KG1 (cell line): Measurements from ENCODE around the gene ADAMTS6.
"Not testable (repeated sequence)": the region's sequence is repeated elsewhere in the genome, so short reads cannot be mapped to it uniquely, and the experiment has no call there.

ENCODE experiments used
- DNase-seq: peaks from one replicate; lab custom pipeline; 2025; lab: John Stamatoyannopoulos, UW

The ADAMTS6 gene

DNA sequence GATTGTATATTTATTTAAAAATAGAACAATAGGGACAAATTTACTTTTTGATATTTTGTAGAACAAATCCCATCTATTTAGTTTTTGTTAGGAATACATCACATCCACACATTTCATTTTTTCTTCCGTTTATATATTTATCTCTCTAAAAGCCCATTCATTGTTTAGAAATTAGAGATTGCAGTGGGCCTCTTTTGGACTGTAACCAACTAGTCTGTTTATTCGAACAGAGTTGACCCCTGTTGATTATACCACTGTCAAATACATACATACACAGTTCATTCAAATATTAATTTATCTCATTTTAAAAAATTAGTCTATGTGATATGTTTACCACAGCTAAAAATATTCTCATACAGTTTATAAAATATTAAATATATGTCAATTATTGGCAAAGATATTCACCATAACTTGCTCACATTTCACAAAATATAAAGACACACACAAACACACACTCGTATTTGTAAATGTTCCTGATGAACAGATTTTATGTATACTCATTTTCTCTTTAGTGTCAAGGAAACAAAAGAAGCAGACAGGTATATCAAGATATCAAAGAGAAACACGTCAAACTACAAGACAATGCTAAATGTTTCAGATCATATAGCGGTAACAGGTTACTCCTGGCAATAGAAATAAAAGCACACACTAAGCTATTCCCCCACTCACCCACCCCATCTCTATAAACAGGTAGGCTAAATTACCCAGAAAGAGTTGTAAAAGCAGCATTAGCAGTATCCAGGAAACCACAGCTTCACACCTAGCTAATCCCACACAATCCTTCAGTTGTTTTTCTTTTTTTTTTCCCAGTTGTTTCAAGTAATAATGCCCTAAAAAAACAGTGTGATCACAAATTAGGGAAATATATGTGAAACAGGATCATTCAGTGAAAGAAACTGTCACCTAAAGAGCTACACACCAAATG lies 283.9 kb downstream of the ADAMTS6 start:
- no peak for DNase-seq

DNA sequence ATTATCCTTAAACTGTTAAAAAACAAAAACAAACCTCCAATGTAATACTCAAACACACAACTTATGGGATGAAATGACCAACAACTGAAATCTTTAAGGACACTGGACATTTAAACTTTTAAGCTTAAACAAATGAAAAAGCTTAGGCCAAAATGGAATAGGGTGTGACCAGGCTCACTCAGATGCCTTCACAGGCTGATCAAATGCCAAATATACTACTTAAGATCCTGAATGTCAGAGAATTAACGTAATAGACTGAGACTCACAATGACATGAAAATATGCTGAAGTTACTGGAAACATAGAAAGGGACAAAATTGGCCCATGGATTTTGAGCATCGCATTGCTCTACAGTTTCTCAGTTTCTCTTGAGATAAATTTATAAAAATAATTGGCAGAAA lies 286.8 kb downstream of the ADAMTS6 start:
- no peak for DNase-seq

DNA sequence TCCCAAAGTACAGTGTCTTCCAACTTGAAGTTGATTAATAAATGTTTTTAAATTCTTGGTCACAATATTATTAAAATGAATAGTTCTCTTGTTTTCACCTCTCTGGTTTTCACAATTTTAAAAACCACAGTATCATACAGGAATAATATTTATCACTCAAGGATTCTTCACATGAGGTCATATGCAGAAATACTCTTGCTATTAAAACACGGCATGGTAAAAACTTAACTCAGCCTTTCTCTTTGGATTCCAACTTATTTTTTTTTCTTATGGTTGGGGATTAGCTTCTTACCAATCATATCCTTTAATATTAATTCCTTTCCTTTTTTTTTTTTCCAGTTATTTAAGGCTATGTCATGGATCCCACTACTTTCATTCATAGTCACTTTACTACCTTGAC lies 289.4 kb downstream of the ADAMTS6 start:
- DNase-seq, result no peak

DNA sequence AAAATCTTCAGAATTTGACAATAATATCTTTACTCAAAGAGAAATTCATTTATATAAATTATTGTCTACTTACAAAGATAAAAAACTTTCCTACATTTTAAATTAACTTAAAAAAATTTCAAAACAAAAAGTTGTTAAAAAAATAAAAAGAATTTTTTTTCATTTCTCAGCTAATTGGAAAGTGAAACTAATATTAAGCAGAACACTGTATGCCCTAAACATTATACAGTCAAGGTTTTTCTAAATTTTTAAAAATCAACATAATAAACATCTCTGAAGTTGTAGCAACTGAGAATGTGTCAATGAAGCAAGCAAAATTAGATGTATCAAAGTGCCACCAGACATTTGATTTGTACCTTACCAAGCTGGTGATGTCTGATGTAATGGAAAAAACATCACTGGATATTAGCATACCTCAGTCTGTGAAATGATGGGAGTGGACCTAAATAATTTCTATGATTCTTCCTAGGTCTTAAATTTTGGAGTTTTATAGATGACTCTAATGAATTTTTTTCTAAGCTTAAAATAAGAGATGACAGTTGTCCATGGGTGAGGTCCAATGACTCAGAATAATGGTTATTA lies 290.1 kb downstream of the ADAMTS6 start:
- no peak for DNase-seq

DNA sequence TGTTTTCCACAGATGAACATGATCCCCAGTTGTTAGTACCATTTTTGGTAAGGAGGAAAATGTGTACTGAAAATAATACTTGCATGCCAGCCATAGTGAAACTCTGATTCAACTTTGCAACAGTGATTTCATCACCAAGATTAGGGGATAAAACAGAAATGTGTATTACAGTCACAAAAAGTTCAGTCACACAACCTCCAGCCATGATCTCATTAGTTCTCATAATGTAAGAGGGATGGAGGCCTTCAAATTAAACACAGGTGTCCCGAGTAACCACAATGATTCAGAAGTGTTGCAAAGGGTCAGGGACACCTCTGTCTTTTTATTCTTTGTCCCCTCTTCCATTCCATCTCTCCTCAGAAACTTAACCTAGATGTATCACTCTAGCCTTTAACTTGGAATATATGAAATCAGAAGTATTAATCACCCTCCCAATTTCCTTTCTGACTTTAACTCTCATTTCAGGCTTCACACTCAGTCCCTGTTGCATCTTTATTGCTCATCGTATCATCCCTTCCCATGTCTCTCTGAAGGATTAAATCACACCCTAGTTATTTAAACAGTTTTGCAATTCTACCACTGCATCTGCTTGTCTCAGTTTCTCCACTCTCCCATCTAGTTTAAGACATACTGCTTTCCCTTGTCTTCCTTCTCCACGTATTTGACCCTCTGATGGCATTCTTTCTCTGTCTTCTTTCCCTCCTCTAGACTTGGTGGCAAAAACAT lies 291.2 kb downstream of the ADAMTS6 start:
- DNase-seq, result no peak

DNA sequence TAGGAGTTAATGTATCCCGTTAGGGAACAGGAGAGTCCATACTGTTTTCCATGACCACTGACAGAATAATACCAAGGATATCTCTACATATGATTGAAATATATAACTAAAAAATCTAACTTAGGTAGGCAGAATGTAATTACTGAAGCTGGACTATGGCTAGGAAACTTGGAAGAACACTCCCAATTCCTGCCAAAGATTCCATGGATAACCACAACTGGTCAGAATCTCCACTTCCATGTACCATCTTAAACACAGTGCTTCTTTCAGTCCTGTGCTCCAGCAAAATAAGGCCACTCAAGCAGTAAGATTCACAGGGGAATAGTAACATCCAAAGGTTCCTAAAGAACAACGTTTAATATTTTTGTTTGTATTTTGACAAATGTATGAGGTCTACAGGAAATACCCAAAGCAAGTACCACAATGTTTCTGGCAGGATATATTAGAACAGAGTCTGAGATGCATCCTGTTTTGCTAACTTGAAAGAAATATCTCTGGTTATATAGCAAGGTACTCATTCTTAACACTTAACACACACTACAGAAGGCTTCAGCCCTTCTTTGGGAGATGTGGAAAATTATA lies 295.0 kb downstream of the ADAMTS6 start:
- no peak for DNase-seq

DNA sequence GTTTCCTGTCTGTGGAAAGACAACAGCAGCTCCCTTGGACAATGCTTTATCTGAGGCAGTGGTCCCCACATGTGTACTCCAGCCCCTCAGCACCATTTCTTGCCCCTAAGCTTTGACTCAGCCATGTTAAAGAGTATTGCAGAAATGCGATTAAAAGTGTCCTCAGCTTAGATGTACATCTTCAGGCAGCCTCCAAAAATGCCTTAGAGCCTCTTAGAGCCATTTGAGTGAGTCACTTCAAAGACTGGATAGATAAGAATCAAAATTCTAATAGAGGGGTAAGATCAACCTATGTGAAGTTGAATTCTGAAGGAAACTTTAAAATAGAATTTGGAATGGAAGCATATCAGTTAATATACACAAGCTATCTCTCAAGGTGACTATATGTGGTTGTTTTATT lies 296.3 kb downstream of the ADAMTS6 start:
- DNase-seq, result no peak

DNA sequence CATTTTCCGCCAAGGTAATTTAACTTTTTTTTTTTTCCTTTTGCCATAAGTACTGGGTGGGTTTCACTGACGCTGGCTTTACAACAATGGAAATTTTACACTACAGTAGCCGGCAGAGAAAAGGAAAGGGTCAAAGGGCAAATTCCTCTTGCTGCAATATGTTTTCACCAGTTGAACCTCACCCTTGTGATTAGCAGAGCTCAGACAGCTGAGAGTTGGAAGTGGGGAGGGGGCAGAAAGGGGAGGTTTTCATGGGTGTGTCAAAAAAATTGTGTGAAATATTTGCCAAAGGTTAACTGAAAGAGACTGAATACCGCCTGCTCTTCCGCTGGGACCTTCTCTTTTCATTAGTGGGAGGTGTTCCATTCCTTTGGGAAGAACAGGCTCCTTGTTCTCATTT lies 296.9 kb downstream of the ADAMTS6 start:
- DNase-seq, result no peak

DNA sequence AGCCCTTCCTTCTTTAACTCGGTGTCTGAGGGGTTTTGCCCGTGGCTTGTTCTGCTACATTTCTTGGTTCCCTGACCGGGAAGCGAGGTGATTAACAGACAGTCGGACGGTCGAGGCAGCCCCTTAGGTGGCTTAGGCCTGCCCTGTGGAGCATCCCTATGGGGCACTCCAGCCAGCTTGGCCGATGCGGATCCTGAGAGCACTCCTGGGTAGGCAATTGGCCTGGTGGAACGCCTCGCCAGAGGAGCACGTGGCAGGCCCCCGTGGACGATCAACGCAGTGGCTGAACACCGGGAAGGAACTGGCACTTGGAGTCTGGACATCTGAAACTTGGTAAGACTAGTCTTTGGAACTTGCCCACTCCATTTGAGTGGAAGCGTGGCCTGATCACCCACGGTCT lies 307.5 kb downstream of the ADAMTS6 start:
- DNase-seq, result not testable (repeated sequence)

DNA sequence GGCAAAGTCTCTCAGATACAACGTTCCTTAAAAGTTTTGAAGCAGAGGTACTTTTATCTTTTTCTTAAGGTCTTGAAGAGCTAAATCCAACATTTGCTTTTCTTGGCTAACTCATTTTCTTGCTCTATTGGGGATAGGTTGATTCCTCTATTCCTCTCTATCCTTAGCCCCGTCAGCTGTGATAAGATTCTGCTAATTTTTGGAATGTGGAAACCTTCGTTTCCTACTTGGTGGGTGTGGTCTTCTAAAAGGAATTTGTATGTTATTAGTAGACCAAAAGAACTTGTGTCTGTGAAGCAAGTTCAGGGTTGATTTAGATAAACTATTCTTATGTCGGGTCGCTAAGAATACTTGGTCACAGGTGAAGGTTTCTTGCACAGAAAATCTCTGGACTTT lies 308.6 kb downstream of the ADAMTS6 start:
- DNase-seq, result no peak

DNA sequence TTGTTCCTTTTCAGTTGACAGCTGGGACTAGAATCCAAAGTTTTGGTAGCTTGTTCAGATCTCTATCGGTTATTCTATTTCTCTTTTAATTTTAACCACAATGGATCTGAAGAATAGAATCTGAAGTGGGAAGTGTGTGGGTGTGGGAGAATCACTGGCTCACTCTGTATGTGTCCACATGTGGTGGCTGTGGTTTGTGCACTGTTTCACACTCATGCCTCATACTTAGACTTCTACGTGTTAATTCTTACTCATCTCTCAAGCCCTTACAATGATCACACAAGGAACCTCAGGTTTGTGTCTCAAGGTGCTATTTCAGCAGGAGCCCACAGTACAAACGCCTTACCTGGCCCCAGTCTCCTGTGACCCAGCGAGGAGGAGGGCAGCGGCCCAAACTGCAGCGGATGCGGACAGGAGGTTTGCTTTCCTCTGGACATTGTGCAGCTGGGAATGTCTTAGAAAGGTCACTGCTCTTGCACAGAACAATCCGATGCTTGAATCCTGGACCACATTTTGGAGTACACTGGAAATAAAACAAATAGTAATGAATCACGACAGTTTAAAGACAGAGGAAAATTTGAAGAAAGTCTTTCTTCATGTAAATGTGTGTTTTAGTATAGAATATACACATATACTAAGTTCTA lies 309.1 kb downstream of the ADAMTS6 start:
- no peak for DNase-seq

DNA sequence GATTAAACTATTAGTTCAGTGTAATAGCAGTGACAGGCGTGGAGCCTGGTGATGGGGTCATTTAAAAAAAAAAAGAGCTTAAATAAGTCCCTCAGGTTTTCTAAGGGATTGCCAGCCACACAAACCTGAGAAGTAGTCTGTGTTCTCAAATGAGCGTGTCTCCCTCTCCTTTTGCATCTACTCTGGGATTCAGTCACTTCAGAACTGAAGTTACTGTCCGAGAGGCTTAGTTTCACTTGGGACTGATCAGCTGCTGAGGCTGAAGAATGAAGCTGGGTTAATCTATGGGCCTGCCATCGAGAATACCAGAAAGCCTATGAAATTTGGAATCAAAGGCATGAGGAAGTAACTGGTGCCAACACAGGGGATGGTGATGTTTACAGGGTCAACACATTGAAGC lies 310.1 kb downstream of the ADAMTS6 start:
- no peak for DNase-seq

DNA sequence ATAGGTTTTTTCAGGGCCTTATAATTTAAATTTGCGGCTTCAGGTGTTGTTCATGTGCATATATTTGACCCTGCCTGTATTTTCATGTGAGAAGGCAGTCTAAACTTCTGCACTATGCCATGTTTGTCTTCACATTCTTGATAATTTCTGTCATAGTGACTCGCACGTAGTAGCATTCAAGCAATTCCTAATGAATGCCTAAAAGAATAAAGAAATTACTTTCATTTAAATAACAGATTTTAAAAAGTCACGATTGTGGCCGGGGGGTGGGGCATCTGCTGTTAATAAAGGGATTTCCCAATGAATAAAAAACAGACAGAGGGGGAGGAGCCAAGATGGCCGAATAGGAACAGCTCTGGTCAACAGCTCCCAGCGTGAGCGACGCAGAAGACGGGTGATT lies 318.0 kb downstream of the ADAMTS6 start:
- DNase-seq, result no peak

DNA sequence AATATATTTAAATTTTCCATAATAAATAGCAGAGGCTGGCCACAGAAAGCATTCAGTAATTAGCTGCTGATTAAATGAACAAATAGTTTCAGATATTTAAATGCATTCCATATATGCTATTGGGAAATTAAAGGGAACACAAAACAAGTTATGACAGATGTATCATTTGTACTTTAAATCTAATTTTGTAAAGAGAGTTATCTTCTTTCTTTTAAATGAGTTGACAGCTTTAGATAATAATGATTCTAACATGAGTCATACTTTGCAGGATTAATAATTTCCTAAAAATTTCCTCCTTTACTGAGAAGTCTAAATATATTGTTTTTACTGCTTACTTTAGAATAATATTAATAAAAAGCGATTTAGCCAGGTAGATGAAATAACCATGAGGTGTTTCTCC lies 320.1 kb downstream of the ADAMTS6 start:
- DNase-seq, result no peak

DNA sequence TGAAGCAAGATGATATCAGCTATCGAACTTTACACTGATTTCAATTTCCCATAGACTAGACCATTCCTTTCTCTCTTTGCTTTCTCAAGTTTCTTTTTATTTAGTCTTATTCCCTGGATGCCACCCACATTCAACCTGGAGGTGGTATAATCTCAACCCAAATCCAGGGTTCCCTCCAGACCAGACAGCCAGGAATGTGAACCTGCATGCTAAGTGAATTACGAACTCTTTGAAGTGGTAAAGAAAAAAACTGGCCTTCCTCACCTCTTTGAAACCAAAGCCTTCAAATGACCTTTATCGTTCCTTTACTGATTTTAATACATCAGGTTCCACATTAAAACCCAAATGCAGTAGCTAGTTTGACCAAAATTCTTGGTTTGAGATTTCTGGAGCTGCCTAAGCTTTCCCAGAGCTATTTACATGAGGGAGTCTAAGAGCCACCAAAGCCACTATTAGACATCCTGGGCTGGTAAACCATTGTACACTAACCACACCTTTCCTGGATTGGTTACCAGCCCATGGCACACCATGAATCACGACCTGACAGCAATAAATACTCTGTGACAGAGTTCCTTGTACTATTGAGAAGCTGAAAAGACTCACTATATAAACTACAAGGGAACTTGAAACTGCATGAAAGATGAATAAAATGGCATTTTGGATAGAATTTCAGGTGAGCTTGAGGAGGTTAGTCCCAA lies 323.7 kb downstream of the ADAMTS6 start:
- DNase-seq, result no peak

DNA sequence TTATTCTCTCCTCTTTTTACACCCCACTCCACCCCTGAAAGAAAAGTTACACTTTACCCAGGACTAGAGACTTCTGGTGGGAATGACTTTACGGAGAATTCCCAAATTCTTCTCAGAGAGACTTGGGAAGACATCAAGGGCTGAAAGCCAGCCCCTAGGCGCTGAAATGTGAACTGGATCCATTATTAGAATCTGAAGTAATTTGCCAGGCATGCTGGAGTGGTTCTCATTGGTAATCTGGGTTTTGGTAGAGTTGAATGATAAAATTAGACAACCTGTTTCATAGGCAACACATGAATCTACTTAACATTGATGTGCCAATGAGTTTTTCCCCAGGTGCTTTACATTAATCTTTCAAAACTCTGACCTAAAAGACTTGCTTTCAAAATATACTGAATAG lies 324.8 kb downstream of the ADAMTS6 start:
- no peak for DNase-seq

DNA sequence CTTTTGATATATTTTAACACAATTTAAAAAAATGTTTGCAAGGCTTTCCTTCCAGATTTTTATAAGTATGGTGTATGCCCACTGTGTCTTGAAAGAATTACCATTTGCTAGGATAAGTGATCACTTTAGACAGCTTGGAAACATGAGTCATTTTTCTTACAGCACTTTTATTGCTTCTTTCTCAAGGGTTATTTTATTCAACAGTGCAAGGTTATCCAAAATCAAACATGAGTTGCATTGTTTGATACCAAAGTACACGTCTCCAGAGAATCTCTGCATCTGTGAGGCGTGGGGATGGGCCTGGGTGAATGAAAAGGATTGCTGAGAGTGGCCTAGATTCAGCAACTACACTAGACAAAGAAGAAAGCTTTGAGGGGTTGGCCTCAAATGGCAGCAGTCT lies 329.6 kb downstream of the ADAMTS6 start:
- no peak for DNase-seq

DNA sequence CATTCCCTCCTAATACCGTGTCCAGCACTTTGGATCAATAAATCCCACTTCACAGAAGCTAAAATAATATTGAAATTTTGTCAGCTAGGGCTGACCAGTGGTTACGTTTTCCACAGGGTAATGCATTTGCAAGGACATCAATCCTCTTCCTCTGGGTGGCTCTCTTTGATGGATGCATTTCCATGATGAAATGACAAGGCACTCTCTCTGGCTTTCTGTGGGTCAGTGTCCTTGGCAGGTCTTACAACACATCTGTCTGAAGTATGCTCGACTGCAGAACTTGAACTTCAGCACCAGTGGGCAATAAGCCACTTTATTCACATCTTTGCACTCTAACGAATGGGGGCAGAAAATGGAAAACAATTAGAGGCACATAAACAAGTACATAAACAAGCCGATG lies 330.1 kb downstream of the ADAMTS6 start:
- no peak for DNase-seq

DNA sequence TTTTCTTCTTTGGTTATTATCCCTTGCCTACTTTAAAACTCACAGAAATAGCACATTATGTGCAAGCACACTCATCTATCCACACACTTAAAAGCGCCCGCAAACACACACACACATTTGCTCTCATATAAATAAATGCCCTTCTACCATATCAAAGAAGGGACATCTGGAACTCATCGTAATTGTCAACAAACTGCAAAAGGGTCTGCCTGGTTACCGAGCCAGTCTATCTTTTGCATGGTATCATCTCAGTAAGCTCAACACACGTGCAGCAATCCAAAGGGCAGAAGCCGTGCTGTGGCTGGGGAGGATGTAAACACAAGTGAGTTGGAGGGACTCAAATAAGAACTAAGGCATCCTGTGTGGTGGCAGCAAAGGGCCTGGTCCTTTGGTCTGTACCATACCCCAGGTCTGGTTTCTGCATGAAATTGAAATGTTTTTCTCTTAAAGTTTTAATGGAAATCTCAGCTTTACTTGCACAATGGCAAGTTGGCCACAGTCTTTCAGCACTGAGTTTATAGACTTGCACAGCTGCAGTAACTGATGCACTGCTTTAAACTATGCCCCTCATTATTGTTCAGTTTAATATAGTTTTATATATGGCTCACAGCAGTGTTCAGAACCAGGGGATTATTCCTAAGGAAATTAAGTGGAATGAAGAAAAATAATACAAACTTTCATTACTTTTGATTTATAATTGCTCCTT lies 331.0 kb downstream of the ADAMTS6 start:
- no peak for DNase-seq

DNA sequence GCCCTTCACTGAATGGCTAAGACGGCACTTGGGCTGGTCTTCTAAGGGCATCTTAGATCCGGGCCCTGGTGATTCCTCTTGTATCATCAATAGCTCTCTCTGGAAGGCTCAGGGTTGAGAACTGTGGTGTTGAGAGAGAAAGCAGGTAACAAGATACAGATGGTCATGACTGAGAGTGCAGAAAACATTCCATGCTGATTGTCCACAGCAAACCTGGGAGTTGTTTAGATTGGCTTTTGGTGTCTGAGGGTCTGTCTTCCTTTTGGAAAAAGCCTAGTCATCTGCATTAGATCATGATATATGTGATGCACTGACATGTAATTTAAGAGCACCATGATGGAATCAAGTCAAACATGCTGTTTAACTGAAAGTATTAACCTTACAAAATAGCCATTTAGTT lies 331.9 kb downstream of the ADAMTS6 start:
- DNase-seq, result no peak
